Prostate gland (tissue), 2 donors: Measurements from ENCODE around the gene MICAL3.

ENCODE experiments used
- POLR2A ChIP-seq: fragments of 450-650 bp; IDR thresholded peaks from one replicate; pipeline ENCODE4 v1.6.1; 2016; ENCODE audit warnings: antibody characterized with exemption, mild to moderate bottlenecking
- POLR2AphosphoS5 ChIP-seq: sonication (generic); formaldehyde crosslinking; IDR thresholded peaks from one replicate; pipeline ENCODE4 v1.6.1; 2017; ENCODE audit warnings: antibody characterized with exemption
- TF ChIP-seq, protein P1 (sequence below), 4 experiments: fragments of 200-600 bp in 2 of 4; fragments of 450-650 bp in 2 of 4; sonication (generic) in 2 of 4; IDR thresholded peaks; 1 replicate in 3 of 4; 2 replicates in 1 of 4; pipeline ENCODE4 v1.5.1; 2016 to 2019; ENCODE audit warnings: antibody characterized with exemption in 4 of 4, mild to moderate bottlenecking in 2 of 4, moderate library complexity in 2 of 4

DNA sequence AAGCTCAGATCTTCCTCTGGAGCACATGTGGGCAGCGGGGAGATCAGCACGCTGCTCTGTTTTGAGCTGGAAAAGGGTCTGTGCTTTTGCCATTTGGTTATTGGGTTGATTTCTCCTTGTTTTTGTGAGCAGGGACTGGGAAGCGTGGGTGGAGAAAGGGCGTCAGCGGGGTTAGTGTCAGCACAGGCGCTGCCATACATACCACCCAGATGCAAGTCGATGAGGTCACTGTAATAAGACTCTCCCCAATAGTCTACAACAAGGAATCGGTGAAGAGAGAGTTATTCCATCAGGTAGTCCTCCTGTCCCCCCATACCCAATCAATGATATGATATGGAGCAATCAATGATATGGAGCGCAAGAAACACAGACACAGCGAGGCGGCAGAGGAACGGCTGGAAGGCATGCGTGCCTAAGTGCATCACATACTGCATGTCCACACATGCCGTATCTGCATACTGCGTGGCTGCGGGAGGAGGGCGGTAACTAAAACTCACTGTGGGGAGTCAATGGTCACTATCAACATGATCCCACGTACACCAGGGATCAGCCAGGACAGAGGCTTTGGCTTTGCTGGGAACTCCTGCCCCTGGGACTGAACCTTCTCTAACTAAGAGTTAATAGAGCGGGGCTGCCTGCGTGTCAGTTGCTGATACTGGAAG lies 220.6 kb downstream of the MICAL3 start:
- TF ChIP-seq POLR2AphosphoS5, result no peak
- TF ChIP-seq, protein P1, sequence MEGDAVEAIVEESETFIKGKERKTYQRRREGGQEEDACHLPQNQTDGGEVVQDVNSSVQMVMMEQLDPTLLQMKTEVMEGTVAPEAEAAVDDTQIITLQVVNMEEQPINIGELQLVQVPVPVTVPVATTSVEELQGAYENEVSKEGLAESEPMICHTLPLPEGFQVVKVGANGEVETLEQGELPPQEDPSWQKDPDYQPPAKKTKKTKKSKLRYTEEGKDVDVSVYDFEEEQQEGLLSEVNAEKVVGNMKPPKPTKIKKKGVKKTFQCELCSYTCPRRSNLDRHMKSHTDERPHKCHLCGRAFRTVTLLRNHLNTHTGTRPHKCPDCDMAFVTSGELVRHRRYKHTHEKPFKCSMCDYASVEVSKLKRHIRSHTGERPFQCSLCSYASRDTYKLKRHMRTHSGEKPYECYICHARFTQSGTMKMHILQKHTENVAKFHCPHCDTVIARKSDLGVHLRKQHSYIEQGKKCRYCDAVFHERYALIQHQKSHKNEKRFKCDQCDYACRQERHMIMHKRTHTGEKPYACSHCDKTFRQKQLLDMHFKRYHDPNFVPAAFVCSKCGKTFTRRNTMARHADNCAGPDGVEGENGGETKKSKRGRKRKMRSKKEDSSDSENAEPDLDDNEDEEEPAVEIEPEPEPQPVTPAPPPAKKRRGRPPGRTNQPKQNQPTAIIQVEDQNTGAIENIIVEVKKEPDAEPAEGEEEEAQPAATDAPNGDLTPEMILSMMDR (IDR thresholded peaks at IDR 0.05), result no peak
- no peak for TF ChIP-seq POLR2A
